SK-N-SH (cell line): Measurements from ENCODE around the gene CCDC74A. TPM values are rescaled to one million over a fixed set of nuclear protein-coding genes. Genes with fewer than 3 reads are reported as not detected.
"Not testable (repeated sequence)": the region's sequence is repeated elsewhere in the genome, so short reads cannot be mapped to it uniquely, and the experiment has no call there.

Source experiments
- CTCF ChIA-PET: fragments of 300-600, 350-600 bp; formaldehyde crosslinking; extraction: SDS; loops from one replicate; lab custom pipeline; 2021; lab: Yijun Ruan, JAX
- POLR2A ChIA-PET: fragments of 350-600 bp; sonication (Branson Sonifier 250); formaldehyde crosslinking; extraction: SDS; loops from one replicate; lab custom pipeline; 2020; ENCODE audit warnings: antibody characterized with exemption, inconsistent platforms; lab: Yijun Ruan, JAX
- DNase-seq: peaks from one replicate; pipeline ENCODE4 v3.0.0; 2012
- H2AFZ ChIP-seq: fragments of 200-600 bp; sonication (generic); 2 replicates; pipeline ENCODE4 v1.8.1; 2016; ENCODE audit warnings: antibody characterized with exemption, mild to moderate bottlenecking, low read depth
- H3F3A ChIP-seq: fragments of 200-600 bp; sonication (generic); replicated peaks from 2 replicates; pipeline ENCODE3; 2016; ENCODE audit warnings: antibody characterized with exemption, mild to moderate bottlenecking; ENCODE audit not compliant: insufficient read depth
- H3K27ac ChIP-seq, 2 experiments: fragments of 200-500 bp in 1 of 2; fragments of 200-600 bp in 1 of 2; sonication (Bioruptor generic) in 1 of 2; sonication (generic), shearing (Covaris generic) in 1 of 2; 2 replicates each; pipeline versions ENCODE4 v1.5.1 to v1.6.1; 2014 to 2016; ENCODE audit warnings: low read depth in 2 of 2, inconsistent platforms in 1 of 2, low read length in 1 of 2, mild to moderate bottlenecking in 1 of 2, mixed read lengths in 1 of 2
- H3K27me3 ChIP-seq: fragments of 200-600 bp; sonication (generic), shearing (Covaris generic); 2 replicates; pipeline ENCODE4 v1.6.1; 2016; ENCODE audit warnings: mixed run types; ENCODE audit not compliant: insufficient read depth
- H3K36me3 ChIP-seq, 2 experiments: fragments of 200-500 bp in 1 of 2; fragments of 200-600 bp in 1 of 2; sonication (Bioruptor generic) in 1 of 2; sonication (generic) in 1 of 2; replicated peaks in 1 of 2; 2 replicates each; pipeline versions ENCODE3 to v1.5.1; 2014 to 2016; ENCODE audit warnings: low read length in 1 of 2, mild to moderate bottlenecking in 1 of 2; ENCODE audit not compliant: insufficient read depth in 2 of 2, control insufficient read depth in 1 of 2
- H3K4me1 ChIP-seq, 2 experiments: fragments of 200-500 bp in 1 of 2; fragments of 200-600 bp in 1 of 2; sonication (Bioruptor generic) in 1 of 2; sonication (generic), shearing (Covaris generic) in 1 of 2; 2 replicates each; pipeline versions ENCODE4 v1.5.1 to v1.6.1; 2014 to 2016; ENCODE audit warnings: low read depth in 1 of 2, low read length in 1 of 2, mixed run types in 1 of 2; ENCODE audit not compliant: insufficient read depth in 2 of 2, control insufficient read depth in 1 of 2
- H3K4me2 ChIP-seq: fragments of 200-600 bp; sonication (generic), shearing (Covaris generic); 2 replicates; pipeline ENCODE4 v1.6.1; 2017; ENCODE audit warnings: mixed run types
- H3K4me3 ChIP-seq, 2 experiments: fragments of 200-500 bp in 1 of 2; fragments of 200-600 bp in 1 of 2; sonication (Bioruptor generic) in 1 of 2; sonication (generic), shearing (Covaris generic) in 1 of 2; 2 replicates each; pipeline versions ENCODE4 v1.5.1 to v1.8.1; 2014 to 2016; ENCODE audit warnings: low read depth in 2 of 2, inconsistent platforms in 1 of 2, low read length in 1 of 2, mild to moderate bottlenecking in 1 of 2, mixed read lengths in 1 of 2, moderate library complexity in 1 of 2
- H3K79me2 ChIP-seq: fragments of 200-600 bp; sonication (generic); 2 replicates; pipeline ENCODE4 v1.8.1; 2017; ENCODE audit warnings: mild to moderate bottlenecking; ENCODE audit not compliant: insufficient read depth
- H3K9ac ChIP-seq: fragments of 200-600 bp; sonication (generic); 2 replicates; pipeline ENCODE4 v1.6.1; 2017; ENCODE audit warnings: mixed run types
- H3K9me2 ChIP-seq: fragments of 200-600 bp; sonication (generic); 2 replicates; pipeline ENCODE4 v1.6.1; 2017; ENCODE audit warnings: mixed run types
- H3K9me3 ChIP-seq: fragments of 200-600 bp; sonication (generic); 2 replicates; pipeline ENCODE4 v1.6.1; 2017; ENCODE audit warnings: mixed run types, mild to moderate bottlenecking, moderate library complexity
- H4K20me1 ChIP-seq: fragments of 200-600 bp; sonication (generic); 2 replicates; pipeline ENCODE4 v1.6.1; 2017; ENCODE audit warnings: mild to moderate bottlenecking, mixed run types; ENCODE audit not compliant: insufficient read depth
- ELF1 ChIP-seq: IDR thresholded peaks from 2 replicates; pipeline ENCODE4 v1.4.0; 2012
- FOXM1 ChIP-seq: IDR thresholded peaks from 2 replicates; pipeline ENCODE4 v1.4.0; 2012; ENCODE audit warnings: low read depth, mild to moderate bottlenecking
- GABPA ChIP-seq: IDR thresholded peaks from 2 replicates; pipeline ENCODE4 v1.4.0; 2012; ENCODE audit warnings: low read depth, mild to moderate bottlenecking
- GATA2 ChIP-seq: sonication (generic); formaldehyde crosslinking; IDR thresholded peaks from 2 replicates; pipeline ENCODE4 v1.5.0; 2020; ENCODE audit warnings: mild to moderate bottlenecking, missing genetic modification reagents
- MXI1 ChIP-seq: IDR thresholded peaks from 2 replicates; pipeline ENCODE4 v1.6.1; 2012; ENCODE audit warnings: mild to moderate bottlenecking, low read depth, low read length, improper control_type of control experiment
- NRF1 ChIP-seq: IDR thresholded peaks from 2 replicates; pipeline ENCODE4 v1.6.1; 2012; ENCODE audit warnings: low read depth, mild to moderate bottlenecking, low read length
- RFX5 ChIP-seq: IDR thresholded peaks from 2 replicates; pipeline ENCODE4 v1.6.1; 2012; ENCODE audit warnings: mild to moderate bottlenecking, improper control_type of control experiment, low read length
- RXRA ChIP-seq: IDR thresholded peaks from 2 replicates; pipeline ENCODE4 v1.4.0; 2012; ENCODE audit warnings: low read depth, mild to moderate bottlenecking, borderline replicate concordance
- SIN3A ChIP-seq: IDR thresholded peaks from 2 replicates; pipeline ENCODE4 v1.6.1; 2012; ENCODE audit warnings: low read depth, mild to moderate bottlenecking, low read length, moderate library complexity, borderline replicate concordance
- SMC3 ChIP-seq: IDR thresholded peaks from 2 replicates; pipeline ENCODE4 v1.6.1; 2012; ENCODE audit warnings: low read depth, low read length, improper control_type of control experiment
- TAF1 ChIP-seq: IDR thresholded peaks from 2 replicates; pipeline ENCODE4 v1.6.1; 2012; ENCODE audit warnings: low read depth, mild to moderate bottlenecking, low read length, moderate library complexity, borderline replicate concordance
- WGBS: methylation state at CpG from one replicate; pipeline ENCODE4 v1.1.6; 2017; ENCODE audit warnings: low lambda C conversion rate; 5-methylcytosine and 5-hydroxymethylcytosine counted together
- polyA plus RNA-seq, 3 experiments: library from polyadenylated mRNA; depleted of rRNA; stranded (reverse); fragments of >200 nt; gene quantifications; 2 replicates each; pipeline ENCODE4 v1.2.3, GENCODE V29; 2012
- TF ChIP-seq, protein P1 (sequence below): IDR thresholded peaks from 2 replicates; pipeline ENCODE4 v1.6.1; 2012; ENCODE audit warnings: mild to moderate bottlenecking, low read depth, low read length, moderate library complexity
- TF ChIP-seq, protein P2 (sequence below): fragments of 200-600 bp; sonication (generic); IDR thresholded peaks from 2 replicates; pipeline ENCODE4 v1.6.1; 2017; ENCODE audit warnings: antibody characterized with exemption, mild to moderate bottlenecking, moderate library complexity
- TF ChIP-seq, protein P3 (sequence below): IDR thresholded peaks from 2 replicates; pipeline ENCODE4 v1.4.0; 2012; ENCODE audit warnings: low read depth
- TF ChIP-seq, protein P4 (sequence below): IDR thresholded peaks from 2 replicates; pipeline ENCODE4 v1.4.0; 2012; ENCODE audit warnings: low read depth, borderline replicate concordance

Gene CCDC74A
- polyA plus RNA-seq, 1 of the 3 experiments (the other 2 are of a cell fraction) = 21.3 TPM

DNA sequence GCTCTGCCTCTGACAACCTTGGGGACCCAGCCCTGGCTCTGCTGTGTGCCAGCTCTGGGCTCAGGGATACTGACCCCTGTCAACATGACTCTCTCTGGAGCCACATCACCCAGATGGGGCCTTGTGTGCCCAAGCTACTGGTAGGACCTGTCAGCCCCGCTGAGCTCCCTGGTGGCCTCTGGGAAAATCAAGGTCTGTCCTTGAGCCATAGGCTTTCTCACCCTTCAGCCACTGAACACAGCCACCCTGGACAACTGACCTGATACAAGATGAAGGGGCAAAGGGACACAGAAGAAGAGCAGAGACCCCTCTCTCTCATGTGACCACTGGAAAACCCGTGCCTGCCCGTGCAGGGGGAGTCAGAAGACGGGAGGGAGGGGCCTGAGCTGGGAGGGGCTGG, 7.8 kb downstream of the CCDC74A start:
- Histone ChIP-seq H3K36me3 (no peaks in the 10 kb centered on the region), H3K27ac (no peak overlapping the region), H2AFZ (no peak overlapping the region), H3K4me1 (peaks cover 0 to 34% of the 10 kb centered on the region in 2 experiments; a peak in 1 of 4 replicates), H3K9ac (no peak overlapping the region), H3K4me2 (no peak overlapping the region), H3K4me3 (no peak overlapping the region), H3K9me2 (no peaks in the 10 kb centered on the region), H3K9me3 (no peaks in the 10 kb centered on the region), H4K20me1 (no peaks in the 10 kb centered on the region), H3K79me2 (no peaks in the 10 kb centered on the region), H3K27me3 (no peaks in the 10 kb centered on the region), H3F3A (no peaks in the 10 kb centered on the region)
- no peak for TF ChIP-seq FOXM1
- TF ChIP-seq GATA2 = no peak
- TF ChIP-seq TAF1 = no peak
- no peak for TF ChIP-seq RFX5
- TF ChIP-seq GABPA = no peak
- TF ChIP-seq SMC3 = no peak
- no peak for TF ChIP-seq MXI1
- TF ChIP-seq, protein P1, sequence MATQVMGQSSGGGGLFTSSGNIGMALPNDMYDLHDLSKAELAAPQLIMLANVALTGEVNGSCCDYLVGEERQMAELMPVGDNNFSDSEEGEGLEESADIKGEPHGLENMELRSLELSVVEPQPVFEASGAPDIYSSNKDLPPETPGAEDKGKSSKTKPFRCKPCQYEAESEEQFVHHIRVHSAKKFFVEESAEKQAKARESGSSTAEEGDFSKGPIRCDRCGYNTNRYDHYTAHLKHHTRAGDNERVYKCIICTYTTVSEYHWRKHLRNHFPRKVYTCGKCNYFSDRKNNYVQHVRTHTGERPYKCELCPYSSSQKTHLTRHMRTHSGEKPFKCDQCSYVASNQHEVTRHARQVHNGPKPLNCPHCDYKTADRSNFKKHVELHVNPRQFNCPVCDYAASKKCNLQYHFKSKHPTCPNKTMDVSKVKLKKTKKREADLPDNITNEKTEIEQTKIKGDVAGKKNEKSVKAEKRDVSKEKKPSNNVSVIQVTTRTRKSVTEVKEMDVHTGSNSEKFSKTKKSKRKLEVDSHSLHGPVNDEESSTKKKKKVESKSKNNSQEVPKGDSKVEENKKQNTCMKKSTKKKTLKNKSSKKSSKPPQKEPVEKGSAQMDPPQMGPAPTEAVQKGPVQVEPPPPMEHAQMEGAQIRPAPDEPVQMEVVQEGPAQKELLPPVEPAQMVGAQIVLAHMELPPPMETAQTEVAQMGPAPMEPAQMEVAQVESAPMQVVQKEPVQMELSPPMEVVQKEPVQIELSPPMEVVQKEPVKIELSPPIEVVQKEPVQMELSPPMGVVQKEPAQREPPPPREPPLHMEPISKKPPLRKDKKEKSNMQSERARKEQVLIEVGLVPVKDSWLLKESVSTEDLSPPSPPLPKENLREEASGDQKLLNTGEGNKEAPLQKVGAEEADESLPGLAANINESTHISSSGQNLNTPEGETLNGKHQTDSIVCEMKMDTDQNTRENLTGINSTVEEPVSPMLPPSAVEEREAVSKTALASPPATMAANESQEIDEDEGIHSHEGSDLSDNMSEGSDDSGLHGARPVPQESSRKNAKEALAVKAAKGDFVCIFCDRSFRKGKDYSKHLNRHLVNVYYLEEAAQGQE = no peak
- TF ChIP-seq, protein P2, sequence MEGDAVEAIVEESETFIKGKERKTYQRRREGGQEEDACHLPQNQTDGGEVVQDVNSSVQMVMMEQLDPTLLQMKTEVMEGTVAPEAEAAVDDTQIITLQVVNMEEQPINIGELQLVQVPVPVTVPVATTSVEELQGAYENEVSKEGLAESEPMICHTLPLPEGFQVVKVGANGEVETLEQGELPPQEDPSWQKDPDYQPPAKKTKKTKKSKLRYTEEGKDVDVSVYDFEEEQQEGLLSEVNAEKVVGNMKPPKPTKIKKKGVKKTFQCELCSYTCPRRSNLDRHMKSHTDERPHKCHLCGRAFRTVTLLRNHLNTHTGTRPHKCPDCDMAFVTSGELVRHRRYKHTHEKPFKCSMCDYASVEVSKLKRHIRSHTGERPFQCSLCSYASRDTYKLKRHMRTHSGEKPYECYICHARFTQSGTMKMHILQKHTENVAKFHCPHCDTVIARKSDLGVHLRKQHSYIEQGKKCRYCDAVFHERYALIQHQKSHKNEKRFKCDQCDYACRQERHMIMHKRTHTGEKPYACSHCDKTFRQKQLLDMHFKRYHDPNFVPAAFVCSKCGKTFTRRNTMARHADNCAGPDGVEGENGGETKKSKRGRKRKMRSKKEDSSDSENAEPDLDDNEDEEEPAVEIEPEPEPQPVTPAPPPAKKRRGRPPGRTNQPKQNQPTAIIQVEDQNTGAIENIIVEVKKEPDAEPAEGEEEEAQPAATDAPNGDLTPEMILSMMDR = no peak
- no peak for TF ChIP-seq RXRA
- TF ChIP-seq, protein P3, sequence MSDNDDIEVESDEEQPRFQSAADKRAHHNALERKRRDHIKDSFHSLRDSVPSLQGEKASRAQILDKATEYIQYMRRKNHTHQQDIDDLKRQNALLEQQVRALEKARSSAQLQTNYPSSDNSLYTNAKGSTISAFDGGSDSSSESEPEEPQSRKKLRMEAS = no peak
- TF ChIP-seq, protein P4, sequence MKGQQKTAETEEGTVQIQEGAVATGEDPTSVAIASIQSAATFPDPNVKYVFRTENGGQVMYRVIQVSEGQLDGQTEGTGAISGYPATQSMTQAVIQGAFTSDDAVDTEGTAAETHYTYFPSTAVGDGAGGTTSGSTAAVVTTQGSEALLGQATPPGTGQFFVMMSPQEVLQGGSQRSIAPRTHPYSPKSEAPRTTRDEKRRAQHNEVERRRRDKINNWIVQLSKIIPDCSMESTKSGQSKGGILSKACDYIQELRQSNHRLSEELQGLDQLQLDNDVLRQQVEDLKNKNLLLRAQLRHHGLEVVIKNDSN = no peak
- no peak for TF ChIP-seq NRF1
- TF ChIP-seq SIN3A = no peak
- no peak for TF ChIP-seq ELF1
- WGBS = 73% methylated on average over 3 of the region's 4 CpGs
- ChIA-PET POLR2A (no interaction called here), CTCF (interaction anchor here (0.9 kb wide), 1 partner anchor 43 kb away, joined by 4 read pairs; the partner anchor contains the start of gene MZT2A)
- no peak for DNase-seq

DNA sequence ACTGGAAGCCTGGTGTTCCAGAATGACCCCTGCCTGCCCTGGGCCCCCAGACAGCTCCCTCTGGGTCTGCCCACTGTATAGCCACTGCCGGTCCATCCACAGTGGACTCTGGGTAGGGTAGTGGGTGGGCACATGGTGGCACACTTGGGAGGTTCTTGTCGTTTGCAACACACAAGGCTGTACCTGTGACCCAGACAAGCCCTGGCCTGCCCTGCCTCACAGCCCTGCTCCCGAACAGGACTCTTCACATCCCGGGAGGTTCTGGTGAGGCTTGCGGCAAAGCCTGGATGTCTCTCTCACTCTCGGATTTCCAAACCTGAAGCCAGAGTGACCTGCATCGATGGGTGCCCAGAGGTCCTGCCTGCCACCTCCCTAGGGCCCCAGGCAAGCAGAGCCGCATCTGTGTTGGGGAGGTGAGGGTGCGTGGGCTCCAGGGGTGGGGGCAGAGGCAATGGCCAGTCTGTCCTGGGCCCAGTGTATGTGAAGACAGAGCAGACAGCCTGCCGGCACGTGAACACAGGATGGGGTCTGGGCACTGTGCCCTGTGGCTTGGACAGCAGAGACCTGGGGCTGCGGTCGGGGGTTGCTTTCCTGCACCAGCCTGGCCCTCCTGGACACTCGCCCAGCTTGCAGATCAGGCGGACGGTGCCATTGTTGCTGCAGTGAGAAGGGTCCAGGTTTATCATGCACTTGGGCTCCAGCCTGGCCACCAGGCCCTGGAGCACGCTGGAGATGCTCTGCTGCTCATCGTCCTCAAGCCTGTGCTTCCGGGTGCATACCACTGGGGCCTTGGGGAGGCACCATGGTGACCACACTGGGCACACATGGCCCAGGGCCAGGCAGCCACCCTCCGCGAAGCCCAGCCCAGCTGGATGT, 8.5 kb downstream of the CCDC74A start:
- CTCF ChIA-PET = interaction anchor here (0.9 kb wide), 1 partner anchor 44 kb away, joined by 4 read pairs; the partner anchor contains the start of gene MZT2A
- peaks cover 0 to 34% of the 10 kb centered on the region in 2 experiments; a peak in 1 of 4 replicates for H3K4me1 ChIP-seq
- H3K27ac ChIP-seq, H3F3A ChIP-seq, DNase-seq, H4K20me1 ChIP-seq, POLR2A ChIA-PET, H3K9me3 ChIP-seq, H2AFZ ChIP-seq, H3K9ac ChIP-seq, H3K4me3 ChIP-seq, H3K27me3 ChIP-seq, H3K9me2 ChIP-seq, H3K79me2 ChIP-seq, H3K4me2 ChIP-seq, H3K36me3 ChIP-seq: not testable (repeated sequence)
- WGBS = 75% methylated on average over 8 of the region's 21 CpGs

DNA sequence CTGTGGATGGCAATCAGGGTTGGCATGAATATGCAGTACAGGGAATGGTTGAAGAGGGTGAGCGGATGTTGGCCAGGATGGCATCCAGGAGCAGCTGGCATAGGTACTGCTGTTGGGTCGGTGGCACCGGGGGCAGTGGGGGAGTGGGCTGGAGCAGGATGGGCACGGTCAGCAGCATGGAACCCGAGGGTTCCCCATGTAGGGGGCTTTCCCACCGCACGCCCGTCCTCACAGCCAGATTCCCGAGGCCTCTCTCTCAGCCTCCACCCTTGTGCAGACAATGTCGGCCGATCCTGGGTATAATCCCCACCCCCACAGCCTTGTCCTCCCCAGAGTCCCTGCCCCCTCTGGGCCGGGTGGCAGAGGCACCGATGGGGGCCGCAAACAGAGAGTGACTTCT, 9.2 kb downstream of the CCDC74A start:
- H4K20me1 ChIP-seq, H3K36me3 ChIP-seq, H2AFZ ChIP-seq, H3K9me2 ChIP-seq, H3K27ac ChIP-seq, H3K27me3 ChIP-seq, H3F3A ChIP-seq, H3K4me3 ChIP-seq, H3K79me2 ChIP-seq, H3K9ac ChIP-seq, POLR2A ChIA-PET, H3K9me3 ChIP-seq, CTCF ChIA-PET, DNase-seq, H3K4me2 ChIP-seq: not testable (repeated sequence)
- WGBS = 81% methylated on average over 5 of the region's 14 CpGs
- H3K4me1 ChIP-seq = peaks cover 0 to 33% of the 10 kb centered on the region in 2 experiments; a peak in 1 of 4 replicates
